Measurements from ENCODE around the gene ARL14EPL. TPM values are rescaled to one million over a fixed set of nuclear protein-coding genes. Genes with fewer than 3 reads are reported as not detected.

ARL14EPL gene
- total RNA-seq, 6 experiments from 2014 or later, result not detected

DNA sequence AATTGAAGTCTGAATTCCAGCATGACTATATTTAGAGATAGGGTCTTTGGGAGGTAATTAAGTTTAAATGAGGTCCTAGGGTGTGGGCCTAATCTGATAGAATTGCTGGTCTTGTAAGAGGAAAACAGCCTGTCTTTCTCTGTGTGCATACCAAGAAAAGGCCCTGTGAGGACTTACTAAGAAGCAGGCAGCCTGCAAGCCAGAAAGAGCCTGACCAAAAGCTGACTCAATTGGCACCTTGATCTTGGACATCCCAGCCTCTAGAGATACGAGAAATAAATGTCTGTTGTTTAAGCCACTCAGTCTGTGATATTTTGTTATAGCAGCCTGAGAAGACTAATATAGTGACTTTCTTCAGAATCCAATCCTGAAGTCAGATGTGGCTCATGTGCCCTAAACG, 14.6 kb downstream of the ARL14EPL start:
- WGBS (ENCODE audit: insufficient coverage, low coverage, low lambda C conversion rate, missing lambda C conversion rate), result 80% methylated on average over 2 of the region's 2 CpGs
- Histone ChIP-seq H3K4me3 (no peak overlapping the region), H3K4me1 (no peaks in the 10 kb centered on the region), H3K27ac (no peak overlapping the region), H3K27me3 (no peaks in the 10 kb centered on the region), H3K9me3 (no peaks in the 10 kb centered on the region), H3K36me3 (no peaks in the 10 kb centered on the region)
- TF ChIP-seq POLR2A (IDR thresholded peaks at IDR 0.05), result no peak
- TF ChIP-seq CTCF (IDR thresholded peaks at IDR 0.05), result no peak
- intact Hi-C loops (cut with DNase I), result no loop called here
- no peak for DNase-seq
- no peak for ATAC-seq

DNA sequence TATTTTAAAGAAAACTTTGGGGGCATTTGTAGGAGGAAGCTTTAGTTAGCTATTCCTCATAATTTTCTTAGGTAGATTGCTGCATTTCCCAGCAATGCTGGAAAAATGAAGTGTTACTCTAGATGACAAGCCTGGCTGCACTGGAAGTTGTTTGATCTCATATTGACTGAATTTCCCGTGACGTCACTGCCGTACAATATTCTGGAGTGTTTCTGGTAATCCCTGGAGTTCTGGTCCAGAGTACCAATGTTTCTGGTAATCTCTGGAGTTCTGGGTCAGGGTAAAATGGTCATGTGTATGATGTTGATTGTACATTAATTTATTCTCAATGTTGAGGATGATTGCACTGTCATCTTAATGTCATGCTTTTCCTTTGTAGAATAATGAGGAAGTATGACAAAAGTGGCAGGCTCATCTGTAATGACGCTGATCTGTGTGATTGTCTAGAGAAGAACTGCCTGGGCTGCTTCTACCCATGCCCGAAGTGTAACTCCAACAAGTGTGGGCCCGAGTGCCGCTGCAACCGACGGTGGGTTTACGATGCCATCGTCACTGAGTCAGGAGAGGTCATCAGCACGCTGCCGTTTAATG, 26.2 kb downstream of the ARL14EPL start:
- no peak for ATAC-seq
- intact Hi-C loops (cut with DNase I), result no loop called here
- no peaks in the 10 kb centered on the region for H3K27me3 ChIP-seq

DNA sequence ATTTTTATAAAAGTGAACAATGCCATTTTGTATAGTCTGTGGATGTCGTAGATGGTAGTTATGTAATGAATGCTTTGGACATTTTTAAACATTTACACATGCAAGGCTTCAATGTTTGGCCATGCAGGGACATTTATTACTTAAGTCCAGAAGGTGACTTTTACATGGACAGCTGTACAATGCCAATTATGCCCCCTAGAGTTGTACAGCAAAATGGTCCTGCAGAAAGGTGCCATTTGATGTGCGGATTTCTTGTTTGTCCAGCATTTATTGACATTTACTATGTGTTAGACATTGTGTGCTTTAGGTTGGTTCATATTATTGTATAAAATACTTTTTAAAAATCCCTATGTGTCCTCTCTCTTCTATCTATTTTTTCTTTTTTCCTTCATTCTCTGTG, 30.1 kb downstream of the ARL14EPL start:
- Histone ChIP-seq H3K36me3 (no peaks in the 10 kb centered on the region), H3K27ac (no peak overlapping the region), H3K9me3 (no peaks in the 10 kb centered on the region), H3K4me3 (no peak overlapping the region), H3K27me3 (no peaks in the 10 kb centered on the region), H3K4me1 (no peaks in the 10 kb centered on the region)
- WGBS (ENCODE audit: insufficient coverage, low coverage, low lambda C conversion rate, missing lambda C conversion rate), result 84% methylated on average over 2 of the region's 2 CpGs
- intact Hi-C loops (cut with DNase I), result no loop called here
- DNase-seq, result no peak
- TF ChIP-seq POLR2A (IDR thresholded peaks at IDR 0.05) (no peak), CTCF (IDR thresholded peaks at IDR 0.05) (no peak)
- ATAC-seq, result no peak

More for the DNA sequence above, 26.2 kb downstream of the ARL14EPL start:
- TF ChIP-seq CTCF (IDR thresholded peaks at IDR 0.05), result no peak
- no peak for TF ChIP-seq POLR2A (IDR thresholded peaks at IDR 0.05)
- no peak for DNase-seq
- Histone ChIP-seq H3K27ac (no peak overlapping the region), H3K4me3 (no peak overlapping the region), H3K36me3 (no peaks in the 10 kb centered on the region), H3K9me3 (no peaks in the 10 kb centered on the region), H3K4me1 (no peaks in the 10 kb centered on the region)
- WGBS (ENCODE audit: insufficient coverage, low coverage, low lambda C conversion rate, missing lambda C conversion rate), result 87% methylated on average over 12 of the region's 13 CpGs

- 63% methylated on average over 3 of the region's 3 CpGs for WGBS (ENCODE audit: insufficient coverage, low coverage, low lambda C conversion rate, missing lambda C conversion rate)
- intact Hi-C loops (cut with DNase I), result no loop called here
- TF ChIP-seq CTCF (IDR thresholded peaks at IDR 0.05), result no peak
- TF ChIP-seq POLR2A (IDR thresholded peaks at IDR 0.05), result no peak
Measured at GRCh38 chr5:116063950-116064349, 31.7 kb downstream of the ARL14EPL start.

More at GRCh38 chr5:116063950-116064349, 31.7 kb downstream of the ARL14EPL start:
- H3K27ac ChIP-seq, result no peak overlapping the region
- ATAC-seq (no peak), DNase-seq (no peak)
- no peaks in the 10 kb centered on the region for H3K9me3 ChIP-seq
- no peaks in the 10 kb centered on the region for H3K27me3 ChIP-seq
- no peak overlapping the region for H3K4me3 ChIP-seq
- H3K4me1 ChIP-seq, result no peaks in the 10 kb centered on the region
- no peaks in the 10 kb centered on the region for H3K36me3 ChIP-seq

Measured in right lobe of liver (tissue), 6 donors.